Smooth muscle cell (in vitro differentiated cells): ENCODE measurements around the gene TMEM120A. TPM values are rescaled to one million over a fixed set of nuclear protein-coding genes. Genes with fewer than 3 reads are reported as not detected.
A peak's percentile ranks its signal among the peaks of the same experiment; 100 is the strongest.
"Not testable (repeated sequence)": the region's sequence is repeated elsewhere in the genome, so short reads cannot be mapped to it uniquely, and the experiment has no call there.

Source experiments
- DNase-seq: peaks from one replicate; lab custom pipeline; 2025; ENCODE audit not compliant: unreplicated experiment; lab: John Stamatoyannopoulos, UW
- H2AFZ ChIP-seq: fragments of 200-600 bp; sonication (generic); 2 replicates; pipeline ENCODE4 v1.6.0; 2016; ENCODE audit warnings: antibody characterized with exemption, low read depth, mild to moderate bottlenecking
- H3F3A ChIP-seq: fragments of 200-600 bp; sonication (generic); 2 replicates; pipeline ENCODE4 v1.6.0; 2017; ENCODE audit warnings: antibody characterized with exemption, low read depth
- H3K27ac ChIP-seq: fragments of 200-600 bp; sonication (generic); 2 replicates; pipeline ENCODE4 v1.5.1; 2016; ENCODE audit warnings: low read depth, mild to moderate bottlenecking
- H3K27me3 ChIP-seq: fragments of 200-600 bp; sonication (generic); 2 replicates; pipeline ENCODE4 v1.6.1; 2016; ENCODE audit warnings: low read depth, mild to moderate bottlenecking
- H3K36me3 ChIP-seq: fragments of 200-600 bp; sonication (generic); 2 replicates; pipeline ENCODE4 v1.5.1; 2016; ENCODE audit warnings: low read depth
- H3K4me1 ChIP-seq: fragments of 200-600 bp; sonication (generic); 2 replicates; pipeline ENCODE4 v1.5.1; 2016; ENCODE audit warnings: low read depth
- H3K4me2 ChIP-seq: fragments of 200-600 bp; sonication (generic); 2 replicates; pipeline ENCODE4 v1.6.0; 2016; ENCODE audit warnings: mild to moderate bottlenecking
- H3K4me3 ChIP-seq: fragments of 200-600 bp; sonication (generic); 2 replicates; pipeline ENCODE4 v1.5.1; 2016; ENCODE audit warnings: mild to moderate bottlenecking
- H3K79me2 ChIP-seq: fragments of 200-600 bp; sonication (generic); 2 replicates; pipeline ENCODE4 v1.6.0; 2016; ENCODE audit warnings: low read depth, mild to moderate bottlenecking
- H3K9ac ChIP-seq: fragments of 200-600 bp; sonication (generic); 2 replicates; pipeline ENCODE4 v1.6.0; 2016; ENCODE audit warnings: low read depth
- H3K9me3 ChIP-seq: fragments of 200-600 bp; sonication (generic); replicated peaks from 2 replicates; pipeline ENCODE4 v1.5.1; 2016; ENCODE audit warnings: low read depth
- H4K20me1 ChIP-seq: fragments of 200-600 bp; sonication (generic); 2 replicates; pipeline ENCODE4 v1.6.0; 2016; ENCODE audit warnings: low read depth
- CTCF ChIP-seq: fragments of 200-600 bp; sonication (generic); IDR thresholded peaks from 2 replicates; pipeline ENCODE4 v1.5.1; 2017; ENCODE audit warnings: borderline replicate concordance, mild to moderate bottlenecking, antibody characterized with exemption; ENCODE audit not compliant: insufficient read depth, poor library complexity, severe bottlenecking
- WGBS: methylation state at CpG from one replicate; pipeline ENCODE4 v1.1.7; 2016; ENCODE audit warnings: low lambda C conversion rate; 5-methylcytosine and 5-hydroxymethylcytosine counted together
- polyA plus RNA-seq: library from polyadenylated mRNA; unstranded; fragments of >200 nt; fragmentation: Nextera tagmentation; extraction: Ambion mirVana; gene quantifications from 2 replicates; pipeline ENCODE4 v1.2.1, GENCODE V29; 2016
- total RNA-seq: library from RNA; depleted of rRNA; stranded (reverse); fragments of >200 nt; gene quantifications from 2 replicates; pipeline ENCODE4 v1.2.3, GENCODE V29; 2014

TMEM120A gene
- total RNA-seq (20.3 and 42.9 TPM in 2 replicates), polyA plus RNA-seq (37.2 and 45.5 TPM in 2 replicates)

GRCh38 chr7:75994388-75995051, at the start of gene TMEM120A:
TSS of gene TMEM120A (minus strand) at chr7:75994595. CDS start at chr7:75994570, 25 bp downstream.
- Histone ChIP-seq H3F3A (no peaks in the 10 kb centered on the region), H2AFZ (peak within 1 kb of the TSS; percentile 4), H3K27ac (no peak within 1 kb of the TSS), H3K4me1 (peaks cover 6% of the 10 kb centered on the region), H3K27me3 (no peaks in the 10 kb centered on the region), H3K36me3 (no peaks in the 10 kb centered on the region), H3K79me2 (no peaks in the 10 kb centered on the region), H3K4me2 (peak within 1 kb of the TSS; percentile 99), H3K4me3 (peak within 1 kb of the TSS; percentile 87), H4K20me1 (no peaks in the 10 kb centered on the region), H3K9ac (peak within 1 kb of the TSS; percentile 70), H3K9me3 (no peaks in the 10 kb centered on the region)
- no peak for TF ChIP-seq CTCF
- peak; percentile 86 for DNase-seq
- WGBS: 8% methylated on average over 30 of the region's 51 CpGs

- DNase-seq: no peak
- TF ChIP-seq CTCF: no peak
- Histone ChIP-seq H3K36me3 (no peaks in the 10 kb centered on the region), H3K4me1 (no peaks in the 10 kb centered on the region), H3F3A (no peaks in the 10 kb centered on the region), H3K79me2 (peaks cover 6% of the 10 kb centered on the region), H2AFZ (no peak overlapping the region), H3K27ac (no peak overlapping the region), H3K4me3 (no peak overlapping the region), H4K20me1 (peaks cover 24% of the 10 kb centered on the region), H3K27me3 (no peaks in the 10 kb centered on the region), H3K4me2 (no peak overlapping the region), H3K9me3 (no peaks in the 10 kb centered on the region), H3K9ac (no peak overlapping the region)
- WGBS: 79% methylated on average over 6 of the region's 6 CpGs
These were observed 45.7 kb upstream of the TMEM120A start for GRCh38 chr7:76040126-76040525.

- H3K9me3 ChIP-seq: no peaks in the 10 kb centered on the region
- no peaks in the 10 kb centered on the region for H3K4me1 ChIP-seq
- H3K9ac ChIP-seq: no peak overlapping the region
- H3K27me3 ChIP-seq: no peaks in the 10 kb centered on the region
- H3K36me3 ChIP-seq: no peaks in the 10 kb centered on the region
- WGBS: 76% methylated on average over 5 of the region's 5 CpGs
- no peak overlapping the region for H3K4me3 ChIP-seq
- H3K4me2 ChIP-seq: no peak overlapping the region
- DNase-seq: no peak
- H4K20me1 ChIP-seq: peaks cover 19% of the 10 kb centered on the region
- H3K79me2 ChIP-seq: no peaks in the 10 kb centered on the region
- no peak for TF ChIP-seq CTCF
- H2AFZ ChIP-seq: no peak overlapping the region
- no peaks in the 10 kb centered on the region for H3F3A ChIP-seq
- no peak overlapping the region for H3K27ac ChIP-seq
These were observed 42.9 kb upstream of the TMEM120A start for GRCh38 chr7:76037310-76037709.

- H3K4me1 ChIP-seq: no peaks in the 10 kb centered on the region
- no peaks in the 10 kb centered on the region for H3K9me3 ChIP-seq
- no peaks in the 10 kb centered on the region for H3K27me3 ChIP-seq
- peaks cover under 1% of the 10 kb centered on the region for H4K20me1 ChIP-seq
- 100% methylated on average over 1 of the region's 1 CpG for WGBS
- no peak for TF ChIP-seq CTCF
- no peak overlapping the region for H3K4me3 ChIP-seq
- H3K9ac ChIP-seq: no peak overlapping the region
- H2AFZ ChIP-seq: no peak overlapping the region
- no peaks in the 10 kb centered on the region for H3K36me3 ChIP-seq
- H3F3A ChIP-seq: no peaks in the 10 kb centered on the region
- no peaks in the 10 kb centered on the region for H3K79me2 ChIP-seq
- H3K4me2 ChIP-seq: no peak overlapping the region
- no peak overlapping the region for H3K27ac ChIP-seq
- DNase-seq: no peak
These were observed 37.6 kb upstream of the TMEM120A start for GRCh38 chr7:76031964-76032363.

- 95% methylated on average over 7 of the region's 7 CpGs for WGBS
- not testable (repeated sequence) for H3K9me3 ChIP-seq, H3K27ac ChIP-seq, H2AFZ ChIP-seq, H3F3A ChIP-seq, H3K27me3 ChIP-seq, H3K9ac ChIP-seq, H3K4me2 ChIP-seq, H4K20me1 ChIP-seq, H3K36me3 ChIP-seq, DNase-seq, H3K4me3 ChIP-seq, H3K79me2 ChIP-seq, H3K4me1 ChIP-seq
These were observed 35.3 kb upstream of the TMEM120A start for GRCh38 chr7:76029682-76030081.
